ENCODE results near the gene RAD21L1.

The RAD21L1 gene

DNA sequence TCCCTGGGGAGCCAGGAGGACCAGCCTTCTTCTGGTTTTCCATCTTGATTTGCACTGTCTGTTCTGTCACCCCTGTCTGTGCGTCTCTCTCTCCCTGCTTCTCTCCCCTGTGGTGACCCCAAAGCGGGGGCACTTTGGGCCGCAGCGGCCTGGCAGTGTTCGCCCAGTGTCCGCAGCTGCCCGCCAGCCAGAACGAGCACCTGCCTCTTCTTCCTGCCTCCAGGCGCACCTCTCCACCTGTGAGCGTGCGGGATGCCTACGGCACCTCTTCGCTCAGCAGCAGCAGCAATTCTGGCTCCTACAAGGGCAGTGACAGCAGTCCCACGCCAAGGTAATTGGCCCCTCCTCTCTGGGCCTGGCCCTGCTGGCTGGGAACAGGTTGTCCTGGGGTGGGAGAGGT is 71.1 kb downstream of the RAD21L1 start (continued):
- TF ChIP-seq PATZ1 (CRISPR knock-in tag; IDR thresholded peaks at IDR 0.05; ENCODE audit: borderline replicate concordance) (no peak), TCF4 (CRISPR knock-in tag; IDR thresholded peaks at IDR 0.05; ENCODE audit: borderline replicate concordance) (no peak), ZNF70 (CRISPR knock-in tag; IDR thresholded peaks at IDR 0.05) (no peak)
- TF ChIP-seq, protein P1, sequence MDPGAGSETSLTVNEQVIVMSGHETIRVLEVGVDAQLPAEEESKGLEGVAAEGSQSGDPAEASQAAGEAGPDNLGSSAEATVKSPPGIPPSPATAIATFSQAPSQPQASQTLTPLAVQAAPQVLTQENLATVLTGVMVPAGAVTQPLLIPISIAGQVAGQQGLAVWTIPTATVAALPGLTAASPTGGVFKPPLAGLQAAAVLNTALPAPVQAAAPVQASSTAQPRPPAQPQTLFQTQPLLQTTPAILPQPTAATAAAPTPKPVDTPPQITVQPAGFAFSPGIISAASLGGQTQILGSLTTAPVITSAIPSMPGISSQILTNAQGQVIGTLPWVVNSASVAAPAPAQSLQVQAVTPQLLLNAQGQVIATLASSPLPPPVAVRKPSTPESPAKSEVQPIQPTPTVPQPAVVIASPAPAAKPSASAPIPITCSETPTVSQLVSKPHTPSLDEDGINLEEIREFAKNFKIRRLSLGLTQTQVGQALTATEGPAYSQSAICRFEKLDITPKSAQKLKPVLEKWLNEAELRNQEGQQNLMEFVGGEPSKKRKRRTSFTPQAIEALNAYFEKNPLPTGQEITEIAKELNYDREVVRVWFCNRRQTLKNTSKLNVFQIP (CRISPR knock-in tag; IDR thresholded peaks at IDR 0.05; ENCODE audit: borderline replicate concordance, low read depth) = no peak

- TF ChIP-seq BACH2 (CRISPR knock-in tag; IDR thresholded peaks at IDR 0.05; ENCODE audit: borderline replicate concordance) = no peak
- no peak for TF ChIP-seq ZFP3 (CRISPR knock-in tag; IDR thresholded peaks at IDR 0.05)
- TF ChIP-seq, protein P2, sequence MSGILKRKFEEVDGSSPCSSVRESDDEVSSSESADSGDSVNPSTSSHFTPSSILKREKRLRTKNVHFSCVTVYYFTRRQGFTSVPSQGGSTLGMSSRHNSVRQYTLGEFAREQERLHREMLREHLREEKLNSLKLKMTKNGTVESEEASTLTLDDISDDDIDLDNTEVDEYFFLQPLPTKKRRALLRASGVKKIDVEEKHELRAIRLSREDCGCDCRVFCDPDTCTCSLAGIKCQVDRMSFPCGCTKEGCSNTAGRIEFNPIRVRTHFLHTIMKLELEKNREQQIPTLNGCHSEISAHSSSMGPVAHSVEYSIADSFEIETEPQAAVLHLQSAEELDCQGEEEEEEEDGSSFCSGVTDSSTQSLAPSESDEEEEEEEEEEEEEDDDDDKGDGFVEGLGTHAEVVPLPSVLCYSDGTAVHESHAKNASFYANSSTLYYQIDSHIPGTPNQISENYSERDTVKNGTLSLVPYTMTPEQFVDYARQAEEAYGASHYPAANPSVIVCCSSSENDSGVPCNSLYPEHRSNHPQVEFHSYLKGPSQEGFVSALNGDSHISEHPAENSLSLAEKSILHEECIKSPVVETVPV (CRISPR knock-in tag; IDR thresholded peaks at IDR 0.05) = no peak
- no peak for TF ChIP-seq ZC3H10 (CRISPR knock-in tag; IDR thresholded peaks at IDR 0.05)
- no peak for TF ChIP-seq ZNF70 (CRISPR knock-in tag; IDR thresholded peaks at IDR 0.05)
- TF ChIP-seq CREB5 (CRISPR knock-in tag; IDR thresholded peaks at IDR 0.05; ENCODE audit: low read depth) = no peak
- no peak for TF ChIP-seq PPARA (CRISPR knock-in tag; IDR thresholded peaks at IDR 0.05; ENCODE audit: borderline replicate concordance)
- no peak for TF ChIP-seq ZFP30 (CRISPR knock-in tag; IDR thresholded peaks at IDR 0.05)
- no peak for TF ChIP-seq TOX (CRISPR knock-in tag; IDR thresholded peaks at IDR 0.05; ENCODE audit: borderline replicate concordance)
- no peak for TF ChIP-seq ISL1 (CRISPR knock-in tag; IDR thresholded peaks at IDR 0.05)
- no peak for TF ChIP-seq ZNF8 (CRISPR knock-in tag; IDR thresholded peaks at IDR 0.05)
- TF ChIP-seq ARNTL (CRISPR knock-in tag; IDR thresholded peaks at IDR 0.05; ENCODE audit: borderline replicate concordance, low read depth) = no peak
- TF ChIP-seq GLIS3 (CRISPR knock-in tag; IDR thresholded peaks at IDR 0.05) = no peak
- no peak for TF ChIP-seq PATZ1 (CRISPR knock-in tag; IDR thresholded peaks at IDR 0.05; ENCODE audit: borderline replicate concordance)
- TF ChIP-seq, protein P1 (CRISPR knock-in tag; IDR thresholded peaks at IDR 0.05; ENCODE audit: borderline replicate concordance, low read depth) = no peak
- no peak for TF ChIP-seq ZNF565 (CRISPR knock-in tag; conservative IDR thresholded peaks at IDR 0.05; ENCODE audit: low read depth)
- no peak for TF ChIP-seq TCF4 (CRISPR knock-in tag; IDR thresholded peaks at IDR 0.05; ENCODE audit: borderline replicate concordance)
- no peak for TF ChIP-seq TSHZ2 (CRISPR knock-in tag; IDR thresholded peaks at IDR 0.05)
- no peak for ATAC-seq
Measured at GRCh38 chr20:1297486-1297885, 71.6 kb downstream of the RAD21L1 start.

Data from SK-N-SH treated with all-trans-retinoic acid at 6 μM for 48 hours (cell line).